Neural progenitor cell (in vitro differentiated cells): ENCODE data around the gene NBAS. TPM values are rescaled to one million over a fixed set of nuclear protein-coding genes. Genes with fewer than 3 reads are reported as not detected.

Experiments
- DNase-seq: peaks from one replicate; pipeline ENCODE4 v3.0.0-alpha.2; 2016; ENCODE audit warnings: low spot score
- H2AFZ ChIP-seq: fragments of 200-600 bp; sonication (generic); replicated peaks from 2 replicates; pipeline ENCODE4 v1.6.1; 2016; ENCODE audit warnings: antibody characterized with exemption
- H3F3A ChIP-seq: fragments of 200-600 bp; sonication (generic); 2 replicates; pipeline ENCODE4 v1.6.1; 2016; ENCODE audit warnings: antibody characterized with exemption, low read depth
- H3K27ac ChIP-seq: fragments of 200-600 bp; sonication (generic); 2 replicates; pipeline ENCODE4 v1.5.1; 2016; ENCODE audit warnings: mild to moderate bottlenecking
- H3K27me3 ChIP-seq: fragments of 200-600 bp; sonication (generic); 2 replicates; pipeline ENCODE4 v1.6.1; 2016; ENCODE audit warnings: mild to moderate bottlenecking, moderate library complexity
- H3K36me3 ChIP-seq: fragments of 200-600 bp; sonication (generic); 2 replicates; pipeline ENCODE4 v1.5.1; 2016
- H3K4me1 ChIP-seq: fragments of 200-600 bp; sonication (generic); 2 replicates; pipeline ENCODE4 v1.6.1; 2016; ENCODE audit warnings: mixed run types
- H3K4me2 ChIP-seq: fragments of 200-600 bp; sonication (generic); 2 replicates; pipeline ENCODE4 v1.6.1; 2016
- H3K4me3 ChIP-seq: fragments of 200-600 bp; sonication (generic); 2 replicates; pipeline ENCODE4 v1.5.1; 2016
- H3K79me2 ChIP-seq: fragments of 200-600 bp; sonication (generic); 2 replicates; pipeline ENCODE4 v1.6.1; 2016; ENCODE audit warnings: low read depth
- H3K9ac ChIP-seq: fragments of 200-600 bp; sonication (generic); 2 replicates; pipeline ENCODE4 v1.6.1; 2016
- H3K9me3 ChIP-seq: fragments of 200-600 bp; sonication (generic); 2 replicates; pipeline ENCODE4 v1.5.1; 2016; ENCODE audit warnings: low read depth
- H4K20me1 ChIP-seq: fragments of 200-600 bp; sonication (generic); 2 replicates; pipeline ENCODE4 v1.6.1; 2016; ENCODE audit warnings: low read depth
- H3K27ac Mint-ChIP-seq: 3 replicates; pipeline ENCODE4 v1.8.0; 2021; ENCODE audit warnings: mixed read lengths
- H3K27me3 Mint-ChIP-seq: 2 replicates; pipeline ENCODE4 v1.8.0; 2022; ENCODE audit warnings: low read depth, mild to moderate bottlenecking, inconsistent platforms, moderate library complexity, mixed read lengths; ENCODE audit not compliant: insufficient read depth
- H3K36me3 Mint-ChIP-seq: 3 replicates; pipeline ENCODE4 v1.8.0; 2021; ENCODE audit warnings: mixed read lengths
- H3K4me1 Mint-ChIP-seq: 3 replicates; pipeline ENCODE4 v1.8.0; 2021; ENCODE audit warnings: mixed read lengths
- H3K4me3 Mint-ChIP-seq: 3 replicates; pipeline ENCODE4 v1.8.0; 2021; ENCODE audit warnings: mild to moderate bottlenecking, moderate library complexity, mixed read lengths
- H3K9me3 Mint-ChIP-seq: 3 replicates; pipeline ENCODE4 v1.8.0; 2020; ENCODE audit warnings: mixed read lengths
- EZH2 ChIP-seq: fragments of 200-600 bp; sonication (generic); IDR thresholded peaks from 2 replicates; pipeline ENCODE4 v1.6.1; 2017; ENCODE audit warnings: antibody characterized with exemption, mild to moderate bottlenecking, moderate library complexity
- EZH2phosphoT487 ChIP-seq: fragments of 200-600 bp; sonication (generic); IDR thresholded peaks from 2 replicates; pipeline ENCODE4 v1.6.1; 2017; ENCODE audit warnings: antibody characterized with exemption
- total RNA-seq: library from RNA; depleted of rRNA; stranded (reverse); fragments of >200 nt; gene quantifications from 2 replicates; pipeline ENCODE4 v1.2.3, GENCODE V29; 2015; ENCODE audit warnings: low replicate concordance
- TF ChIP-seq, protein P1 (sequence below): fragments of 200-600 bp; sonication (generic); IDR thresholded peaks from 2 replicates; pipeline ENCODE4 v1.5.1; 2017; ENCODE audit warnings: antibody characterized with exemption, mild to moderate bottlenecking

Gene NBAS
- total RNA-seq, 1 donor from 2014 or later = 58.0 TPM

DNA sequence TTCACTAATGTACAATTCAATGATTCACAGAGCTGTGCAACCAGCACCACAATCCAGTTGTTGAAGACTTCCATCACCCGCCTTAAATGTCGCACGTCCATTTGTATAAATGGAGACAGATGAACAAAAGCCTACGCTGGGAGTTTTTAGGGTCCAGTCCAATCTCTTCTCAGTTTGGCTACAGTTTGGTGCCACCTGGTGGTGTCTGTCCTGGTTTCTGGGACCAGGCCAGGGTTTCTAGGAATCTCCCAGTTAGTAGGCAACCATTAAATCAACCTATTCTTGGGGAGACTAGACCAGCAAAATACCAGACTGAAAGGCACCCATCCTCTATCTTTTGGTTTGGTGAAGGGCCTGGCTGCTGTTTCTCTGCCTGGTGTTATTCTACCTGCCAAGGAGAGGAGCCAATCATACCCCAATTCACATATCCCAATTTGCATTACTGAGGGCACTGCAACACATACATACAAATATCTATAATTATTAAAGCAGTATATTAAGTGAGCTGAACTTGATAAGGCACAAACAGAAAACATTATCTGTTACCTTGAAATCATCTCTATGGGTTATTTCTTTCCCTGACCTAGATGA lies 27.3 kb upstream of the NBAS start:
- H3K27me3 Mint-ChIP-seq = peaks cover 2% of the 10 kb centered on the region
- TF ChIP-seq, protein P1, sequence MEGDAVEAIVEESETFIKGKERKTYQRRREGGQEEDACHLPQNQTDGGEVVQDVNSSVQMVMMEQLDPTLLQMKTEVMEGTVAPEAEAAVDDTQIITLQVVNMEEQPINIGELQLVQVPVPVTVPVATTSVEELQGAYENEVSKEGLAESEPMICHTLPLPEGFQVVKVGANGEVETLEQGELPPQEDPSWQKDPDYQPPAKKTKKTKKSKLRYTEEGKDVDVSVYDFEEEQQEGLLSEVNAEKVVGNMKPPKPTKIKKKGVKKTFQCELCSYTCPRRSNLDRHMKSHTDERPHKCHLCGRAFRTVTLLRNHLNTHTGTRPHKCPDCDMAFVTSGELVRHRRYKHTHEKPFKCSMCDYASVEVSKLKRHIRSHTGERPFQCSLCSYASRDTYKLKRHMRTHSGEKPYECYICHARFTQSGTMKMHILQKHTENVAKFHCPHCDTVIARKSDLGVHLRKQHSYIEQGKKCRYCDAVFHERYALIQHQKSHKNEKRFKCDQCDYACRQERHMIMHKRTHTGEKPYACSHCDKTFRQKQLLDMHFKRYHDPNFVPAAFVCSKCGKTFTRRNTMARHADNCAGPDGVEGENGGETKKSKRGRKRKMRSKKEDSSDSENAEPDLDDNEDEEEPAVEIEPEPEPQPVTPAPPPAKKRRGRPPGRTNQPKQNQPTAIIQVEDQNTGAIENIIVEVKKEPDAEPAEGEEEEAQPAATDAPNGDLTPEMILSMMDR = peak; percentile 76
- no peak for TF ChIP-seq EZH2phosphoT487
- Histone ChIP-seq H3K36me3 (no peaks in the 10 kb centered on the region), H3K4me1 (peaks cover 8% of the 10 kb centered on the region), H4K20me1 (peaks cover 7% of the 10 kb centered on the region), H3K4me2 (no peak overlapping the region), H2AFZ (no peak overlapping the region), H3K9me3 (no peaks in the 10 kb centered on the region), H3K79me2 (peaks cover 15% of the 10 kb centered on the region), H3F3A (peaks cover 4% of the 10 kb centered on the region), H3K27ac (no peak overlapping the region), H3K9ac (no peak overlapping the region), H3K4me3 (no peak overlapping the region), H3K27me3 (no peaks in the 10 kb centered on the region)
- peak; percentile 72 for DNase-seq
- H3K27ac Mint-ChIP-seq = no peak overlapping the region
- H3K36me3 Mint-ChIP-seq = no peaks in the 10 kb centered on the region
- peaks cover 16% of the 10 kb centered on the region for H3K4me1 Mint-ChIP-seq
- no peak overlapping the region for H3K4me3 Mint-ChIP-seq
- no peaks in the 10 kb centered on the region for H3K9me3 Mint-ChIP-seq

DNA sequence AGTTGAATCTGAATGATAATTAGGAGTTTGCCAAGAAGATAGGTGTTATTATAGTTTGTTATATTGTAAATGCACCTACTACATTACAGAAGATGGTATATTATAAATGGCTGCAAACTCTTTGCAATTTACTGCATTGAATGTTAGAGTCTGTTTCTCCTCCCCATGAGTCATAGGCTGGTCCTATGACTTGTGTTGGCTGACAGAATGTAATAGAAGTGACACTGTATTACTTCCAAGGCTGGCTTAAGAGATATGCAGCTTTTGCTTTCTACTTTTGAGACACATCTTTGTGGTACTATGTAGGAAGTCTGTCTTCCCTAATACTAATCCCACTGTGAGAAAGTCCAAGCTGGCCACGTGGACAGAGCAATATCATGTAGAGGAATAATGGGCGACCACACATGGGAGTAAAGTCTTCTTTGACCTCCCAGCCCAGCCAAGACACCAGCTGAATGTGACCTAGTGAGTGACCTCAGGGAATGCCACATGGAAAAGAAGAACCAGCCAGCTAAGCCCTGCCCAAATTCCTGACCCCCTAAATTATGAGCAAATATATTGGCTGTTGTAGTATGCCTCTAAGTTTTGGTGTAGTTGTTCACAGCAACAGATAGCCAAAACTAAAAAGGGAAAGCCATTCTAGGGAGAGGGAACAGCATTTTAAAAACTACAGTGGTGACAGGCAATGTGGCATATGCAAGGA lies 23.8 kb upstream of the NBAS start:
- Histone ChIP-seq H3K9me3 (no peaks in the 10 kb centered on the region), H4K20me1 (no peaks in the 10 kb centered on the region), H3K36me3 (no peaks in the 10 kb centered on the region), H3K4me3 (no peak overlapping the region), H2AFZ (no peak overlapping the region), H3K79me2 (no peaks in the 10 kb centered on the region), H3F3A (no peaks in the 10 kb centered on the region), H3K27ac (no peak overlapping the region), H3K4me2 (no peak overlapping the region), H3K4me1 (no peaks in the 10 kb centered on the region), H3K9ac (no peak overlapping the region), H3K27me3 (no peaks in the 10 kb centered on the region)
- H3K9me3 Mint-ChIP-seq = no peaks in the 10 kb centered on the region
- TF ChIP-seq EZH2 (no peak), EZH2phosphoT487 (no peak)
- TF ChIP-seq, protein P1 = no peak
- no peaks in the 10 kb centered on the region for H3K27me3 Mint-ChIP-seq
- no peak overlapping the region for H3K4me3 Mint-ChIP-seq
- DNase-seq = no peak
- no peaks in the 10 kb centered on the region for H3K36me3 Mint-ChIP-seq
- no peaks in the 10 kb centered on the region for H3K4me1 Mint-ChIP-seq
- H3K27ac Mint-ChIP-seq = no peak overlapping the region

DNA sequence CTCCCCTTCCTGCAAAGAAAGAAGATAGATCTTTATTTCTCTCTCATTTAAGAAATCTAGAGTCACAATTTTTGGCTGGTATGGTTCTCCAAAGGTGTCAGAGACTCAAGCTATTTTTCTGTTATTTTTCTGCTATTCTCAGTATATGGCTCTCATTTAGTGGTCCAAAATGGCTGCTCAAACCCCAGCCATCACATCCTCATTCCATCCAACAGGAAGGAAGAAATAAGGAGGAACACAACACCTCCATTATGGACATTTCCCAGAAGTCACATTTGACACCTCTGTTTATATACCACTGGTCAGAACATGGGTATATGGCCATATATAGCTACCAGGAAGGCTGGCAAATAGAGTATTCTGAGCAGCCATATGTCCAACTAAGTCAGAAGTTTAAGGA lies 23.2 kb upstream of the NBAS start:
- Histone ChIP-seq H3K9ac (no peak overlapping the region), H3K27ac (no peak overlapping the region), H3K36me3 (no peaks in the 10 kb centered on the region), H3K27me3 (no peaks in the 10 kb centered on the region), H3K9me3 (no peaks in the 10 kb centered on the region), H3F3A (no peaks in the 10 kb centered on the region), H3K4me3 (no peak overlapping the region), H3K4me1 (no peaks in the 10 kb centered on the region), H3K79me2 (no peaks in the 10 kb centered on the region), H4K20me1 (no peaks in the 10 kb centered on the region), H3K4me2 (no peak overlapping the region), H2AFZ (no peak overlapping the region)
- no peak for DNase-seq
- no peaks in the 10 kb centered on the region for H3K36me3 Mint-ChIP-seq
- TF ChIP-seq EZH2 = no peak
- TF ChIP-seq, protein P1 = no peak
- TF ChIP-seq EZH2phosphoT487 = no peak
- H3K27ac Mint-ChIP-seq = no peak overlapping the region
- H3K4me1 Mint-ChIP-seq = no peaks in the 10 kb centered on the region
- H3K9me3 Mint-ChIP-seq = no peaks in the 10 kb centered on the region
- H3K4me3 Mint-ChIP-seq = no peak overlapping the region
- no peaks in the 10 kb centered on the region for H3K27me3 Mint-ChIP-seq
